Trophoblast cell (in vitro differentiated cells and primary cell): ENCODE measurements around the gene BCL11A.
A peak's percentile ranks its signal among the peaks of the same experiment; 100 is the strongest.

Source experiments
- DNase-seq, 2 donors: peaks; one replicate each; pipeline ENCODE4 v3.0.0-alpha.2; 2016
- H2AFZ ChIP-seq: 2 replicates; pipeline ENCODE4 v1.6.1; 2013; ENCODE audit warnings: low read length, moderate library complexity, mild to moderate bottlenecking; ENCODE audit not compliant: insufficient read depth, poor library complexity
- H2AK5ac ChIP-seq: 2 replicates; pipeline ENCODE4 v1.6.1; 2013; ENCODE audit warnings: mild to moderate bottlenecking, low read length
- H2BK120ac ChIP-seq: 2 replicates; pipeline ENCODE4 v1.6.1; 2013; ENCODE audit warnings: low read length, mild to moderate bottlenecking, moderate library complexity; ENCODE audit not compliant: insufficient read depth, poor library complexity
- H2BK12ac ChIP-seq: 2 replicates; pipeline ENCODE4 v1.6.1; 2013; ENCODE audit warnings: mild to moderate bottlenecking, low read length, moderate library complexity
- H2BK5ac ChIP-seq: 2 replicates; pipeline ENCODE4 v1.6.1; 2013; ENCODE audit warnings: low read length, low read depth, moderate library complexity, mild to moderate bottlenecking; ENCODE audit not compliant: poor library complexity
- H3K14ac ChIP-seq: 2 replicates; pipeline ENCODE4 v1.6.1; 2013; ENCODE audit warnings: mild to moderate bottlenecking, low read length
- H3K18ac ChIP-seq: 2 replicates; pipeline ENCODE4 v1.6.1; 2013; ENCODE audit warnings: mild to moderate bottlenecking, low read length
- H3K23ac ChIP-seq: 2 replicates; pipeline ENCODE4 v1.6.1; 2013; ENCODE audit warnings: low read length
- H3K27ac ChIP-seq: 2 replicates; pipeline ENCODE4 v1.5.1; 2013; ENCODE audit warnings: low read depth, mild to moderate bottlenecking, inconsistent platforms, low read length, moderate library complexity
- H3K27me3 ChIP-seq: 2 replicates; pipeline ENCODE4 v1.6.1; 2013; ENCODE audit warnings: inconsistent platforms, mild to moderate bottlenecking, low read length, moderate library complexity; ENCODE audit not compliant: insufficient read depth
- H3K36me3 ChIP-seq, 2 experiments: 1 replicate in 1 of 2; 2 replicates in 1 of 2; pipeline ENCODE4 v1.6.1; 2013; ENCODE audit warnings: low read length in 2 of 2, mild to moderate bottlenecking in 2 of 2, moderate library complexity in 1 of 2; ENCODE audit not compliant: insufficient read depth in 2 of 2, control insufficient read depth in 1 of 2
- H3K4ac ChIP-seq: 2 replicates; pipeline ENCODE4 v1.6.1; 2013; ENCODE audit warnings: low read depth, mild to moderate bottlenecking, low read length, moderate library complexity
- H3K4me1 ChIP-seq, 2 experiments: 1 replicate in 1 of 2; 2 replicates in 1 of 2; pipeline ENCODE4 v1.6.1; 2013; ENCODE audit warnings: low read length in 2 of 2, mild to moderate bottlenecking in 2 of 2, moderate library complexity in 1 of 2; ENCODE audit not compliant: insufficient read depth in 2 of 2, control insufficient read depth in 1 of 2
- H3K4me2 ChIP-seq: 2 replicates; pipeline ENCODE4 v1.6.1; 2013; ENCODE audit warnings: inconsistent platforms, mild to moderate bottlenecking, low read length, moderate library complexity
- H3K4me3 ChIP-seq: 2 replicates; pipeline ENCODE4 v1.5.1; 2013; ENCODE audit warnings: mild to moderate bottlenecking, low read depth, low read length, inconsistent platforms
- H3K79me1 ChIP-seq: one replicate; pipeline ENCODE4 v1.6.1; 2013; ENCODE audit warnings: low read length
- H3K79me2 ChIP-seq: 2 replicates; pipeline ENCODE4 v1.6.1; 2013; ENCODE audit warnings: low read length, mild to moderate bottlenecking; ENCODE audit not compliant: control insufficient read depth, insufficient read depth, poor library complexity
- H3K9ac ChIP-seq: 2 replicates; pipeline ENCODE4 v1.6.1; 2013; ENCODE audit warnings: mild to moderate bottlenecking, low read length
- H3K9me3 ChIP-seq: 2 replicates; pipeline ENCODE4 v1.6.1; 2013; ENCODE audit warnings: low read depth, mild to moderate bottlenecking, control low read depth, inconsistent platforms, low read length; ENCODE audit not compliant: insufficient read depth
- H4K12ac ChIP-seq: 2 replicates; pipeline ENCODE4 v1.6.1; 2013; ENCODE audit warnings: low read depth, mild to moderate bottlenecking, low read length, moderate library complexity
- H4K8ac ChIP-seq: 2 replicates; pipeline ENCODE4 v1.6.1; 2013; ENCODE audit warnings: low read depth, mild to moderate bottlenecking, low read length, moderate library complexity
- H4K91ac ChIP-seq: one replicate; pipeline ENCODE4 v1.6.1; 2013; ENCODE audit warnings: low read depth, mild to moderate bottlenecking, low read length, moderate library complexity
- WGBS: extraction: QIAGEN DNeasy Blood & Tissue Kit; methylation state at CpG from one replicate; pipeline ENCODE4 v1.1.7; 2013; ENCODE audit warnings: missing lambda C conversion rate; ENCODE audit not compliant: insufficient read length, insufficient coverage; ENCODE audit errors: extremely low coverage; 5-methylcytosine and 5-hydroxymethylcytosine counted together

Gene BCL11A

DNA sequence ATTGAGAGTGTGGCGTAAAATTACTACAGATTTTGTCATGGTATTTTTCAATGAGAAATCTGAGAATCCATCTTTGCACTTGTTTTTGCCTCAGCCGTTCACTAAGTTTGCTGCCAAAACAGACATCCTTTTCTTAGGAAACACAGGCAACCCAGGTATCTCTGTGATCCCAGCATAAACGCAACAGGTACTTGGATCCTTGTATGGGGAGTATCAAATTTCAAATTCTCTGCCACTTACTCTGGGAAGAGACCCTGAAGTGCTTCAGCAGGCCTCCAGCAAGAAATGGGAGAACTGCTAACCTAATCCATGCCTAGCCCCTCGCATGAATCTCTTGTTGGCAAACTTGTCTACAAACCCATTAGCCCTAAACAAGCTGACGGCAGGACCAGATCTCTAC is 83.1 kb downstream of the BCL11A start:
- Histone ChIP-seq H3K14ac (no peak overlapping the region), H3K23ac (no peak overlapping the region), H3K4me2 (no peak overlapping the region), H2AFZ (no peak overlapping the region), H3K9me3 (peaks cover 7% of the 10 kb centered on the region), H2BK120ac (no peak overlapping the region), H3K27me3 (no peaks in the 10 kb centered on the region), H3K4me3 (no peak overlapping the region), H3K9ac (no peak overlapping the region), H2BK12ac (no peak overlapping the region), H3K4ac (no peak overlapping the region), H4K12ac (no peak overlapping the region), H3K79me2 (no peaks in the 10 kb centered on the region), H2BK5ac (no peak overlapping the region), H3K4me1 (peaks cover 2% of the 10 kb centered on the region in 2 experiments), H4K8ac (no peak overlapping the region), H2AK5ac (no peak overlapping the region), H4K91ac (no peak overlapping the region), H3K79me1 (no peaks in the 10 kb centered on the region), H3K18ac (no peak overlapping the region), H3K27ac (no peak overlapping the region), H3K36me3 (peaks cover 0 to 7% of the 10 kb centered on the region in 2 experiments)
- no peak for DNase-seq
- no CpG with 5 or more reads among the region's 5 CpGs for WGBS

DNA sequence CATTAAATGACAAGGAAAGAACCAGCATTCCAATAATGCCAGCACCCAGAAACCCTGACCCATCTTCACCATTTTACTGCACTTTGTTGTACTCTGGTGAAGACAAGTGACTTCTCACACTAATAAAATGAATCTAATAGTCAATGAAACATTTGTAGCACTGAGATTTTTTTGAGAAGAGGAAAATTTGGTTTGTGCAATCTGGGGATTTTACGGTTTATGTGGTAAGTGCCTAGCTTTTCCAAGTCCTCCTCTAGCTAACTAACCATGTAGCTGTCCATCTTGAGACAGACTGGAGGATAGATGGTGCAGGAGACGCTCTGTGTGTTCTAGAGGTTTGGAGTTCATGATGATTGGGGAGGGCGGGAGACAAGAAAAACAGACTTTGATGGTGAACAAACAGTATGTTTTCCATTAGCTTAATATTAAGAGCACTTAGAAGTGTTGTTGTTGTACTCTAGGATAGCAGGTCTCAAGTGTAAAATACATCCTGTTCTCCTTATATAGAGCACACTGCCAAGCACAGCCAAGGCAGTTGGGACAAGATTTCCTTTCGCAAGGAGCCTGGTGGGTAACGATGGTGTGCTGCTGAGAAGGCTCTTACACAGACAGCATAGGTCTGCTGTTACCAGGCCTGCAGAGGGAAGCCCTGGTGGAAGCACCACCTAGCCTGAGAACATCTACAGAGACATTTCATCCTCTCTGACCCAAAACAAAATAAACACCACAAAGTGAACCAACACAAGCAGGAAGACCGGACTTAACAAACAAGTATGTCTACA is 83.7 kb downstream of the BCL11A start:
- DNase-seq, result no peak
- H3K9ac ChIP-seq, result no peak overlapping the region

DNA sequence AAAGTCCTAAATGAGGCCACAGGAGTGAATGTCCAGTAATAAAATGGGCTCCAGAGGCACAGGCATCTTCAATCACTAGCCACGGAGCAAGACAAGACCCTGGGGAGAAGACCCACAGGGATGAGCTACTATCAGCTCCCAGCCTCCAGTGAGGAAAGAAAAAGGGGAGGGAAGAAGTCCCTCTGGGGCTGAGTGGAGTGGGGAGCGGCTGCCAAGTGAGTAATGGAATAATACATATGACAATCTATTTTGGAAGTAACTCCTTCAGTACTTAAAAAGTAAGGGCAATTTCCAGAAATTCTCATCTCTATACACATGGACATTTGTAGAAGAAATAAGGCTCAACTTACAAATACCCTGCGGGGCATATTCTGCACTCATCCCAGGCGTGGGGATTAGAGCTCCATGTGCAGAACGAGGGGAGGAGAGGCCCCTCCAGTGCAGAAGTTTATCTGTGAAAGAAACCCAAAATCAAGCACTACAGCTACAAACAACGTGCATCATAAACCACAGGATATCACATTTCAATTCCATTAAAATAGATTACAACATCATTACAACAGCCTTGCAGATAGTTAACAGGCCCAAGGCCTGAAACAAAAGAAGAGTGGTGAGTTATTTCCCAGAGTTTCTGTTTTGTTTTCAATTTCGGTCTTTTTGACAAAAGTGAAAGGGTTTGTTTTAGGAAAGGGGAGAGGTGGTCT is 84.9 kb downstream of the BCL11A start:
- Histone ChIP-seq H3K27me3 (no peaks in the 10 kb centered on the region), H2BK120ac (no peak overlapping the region)
- no CpG with 5 or more reads among the region's 7 CpGs for WGBS

More for the DNA sequence above, 83.7 kb downstream of the BCL11A start:
- no peaks in the 10 kb centered on the region for H3K79me1 ChIP-seq
- no peak overlapping the region for H3K27ac ChIP-seq
- H2BK120ac ChIP-seq, result no peak overlapping the region
- no peak overlapping the region for H3K14ac ChIP-seq
- H3K27me3 ChIP-seq, result no peaks in the 10 kb centered on the region
- H4K91ac ChIP-seq, result no peak overlapping the region
- no peak overlapping the region for H3K4me2 ChIP-seq
- H2AK5ac ChIP-seq, result no peak overlapping the region
- H3K36me3 ChIP-seq, result peaks cover 0 to 7% of the 10 kb centered on the region in 2 experiments
- no peak overlapping the region for H3K23ac ChIP-seq
- H3K4ac ChIP-seq, result no peak overlapping the region
- peaks cover 2% of the 10 kb centered on the region in 2 experiments for H3K4me1 ChIP-seq
- no peak overlapping the region for H3K18ac ChIP-seq
- no peak overlapping the region for H3K4me3 ChIP-seq
- peaks cover 7% of the 10 kb centered on the region for H3K9me3 ChIP-seq
- no peak overlapping the region for H2AFZ ChIP-seq
- H2BK12ac ChIP-seq, result no peak overlapping the region
- no peak overlapping the region for H2BK5ac ChIP-seq
- no peaks in the 10 kb centered on the region for H3K79me2 ChIP-seq
- WGBS, result no CpG with 5 or more reads among the region's 6 CpGs
- H4K8ac ChIP-seq, result no peak overlapping the region
- H4K12ac ChIP-seq, result no peak overlapping the region

DNA sequence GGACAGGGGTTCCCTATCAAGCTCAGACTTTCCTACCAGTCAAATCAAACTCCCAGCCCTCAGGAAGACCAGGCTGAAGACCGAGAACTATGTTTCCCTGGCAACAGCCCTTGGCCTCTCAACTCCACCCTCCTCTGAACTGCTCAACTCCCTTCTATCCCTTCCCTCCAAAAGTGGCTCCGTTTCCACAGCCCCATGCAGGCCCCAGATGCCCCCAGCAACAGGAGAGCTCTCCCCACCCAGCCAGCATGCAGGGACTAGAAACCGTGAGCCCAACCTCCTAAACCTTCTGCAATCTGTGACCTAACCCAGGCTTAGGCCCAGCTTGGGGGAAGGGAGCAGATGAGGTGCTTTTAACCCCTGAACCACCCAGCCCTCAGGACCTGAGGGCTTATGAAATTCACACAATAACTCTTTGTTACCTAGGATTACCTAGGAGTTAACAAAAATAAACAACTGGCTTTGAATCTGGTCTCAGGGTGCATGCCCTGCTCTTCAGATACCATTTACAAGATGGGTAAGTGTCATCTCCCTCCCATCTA is 87.2 kb downstream of the BCL11A start:
- Histone ChIP-seq H4K8ac (no peak overlapping the region), H3K79me1 (no peaks in the 10 kb centered on the region), H3K23ac (no peak overlapping the region), H3K36me3 (peaks cover 8 to 17% of the 10 kb centered on the region in 2 experiments), H2AFZ (no peak overlapping the region), H4K12ac (no peak overlapping the region), H3K14ac (no peak overlapping the region), H3K4me3 (no peak overlapping the region), H2BK120ac (no peak overlapping the region), H3K9me3 (peaks cover 9% of the 10 kb centered on the region), H3K18ac (peak overlapping the region; percentile 48), H3K4me2 (no peak overlapping the region), H2AK5ac (no peak overlapping the region), H3K9ac (no peak overlapping the region), H4K91ac (no peak overlapping the region), H3K27ac (no peak overlapping the region), H3K27me3 (no peaks in the 10 kb centered on the region), H2BK12ac (no peak overlapping the region), H2BK5ac (no peak overlapping the region), H3K4ac (no peak overlapping the region), H3K4me1 (peaks cover 2% of the 10 kb centered on the region in 2 experiments), H3K79me2 (no peaks in the 10 kb centered on the region)
- DNase-seq, result no peak
- no CpG with 5 or more reads among the region's 3 CpGs for WGBS

More for the DNA sequence above, 84.9 kb downstream of the BCL11A start:
- Histone ChIP-seq H2AFZ (no peak overlapping the region), H3K36me3 (peaks cover 0 to 7% of the 10 kb centered on the region in 2 experiments), H3K9me3 (peaks cover 7% of the 10 kb centered on the region), H4K12ac (no peak overlapping the region), H3K4me2 (no peak overlapping the region), H3K4me3 (no peak overlapping the region), H3K79me2 (no peaks in the 10 kb centered on the region), H3K27ac (no peak overlapping the region), H4K8ac (no peak overlapping the region), H3K4ac (no peak overlapping the region), H2AK5ac (no peak overlapping the region), H4K91ac (no peak overlapping the region), H3K9ac (no peak overlapping the region), H3K18ac (no peak overlapping the region), H3K4me1 (peaks cover 2% of the 10 kb centered on the region in 2 experiments), H3K14ac (no peak overlapping the region), H2BK12ac (no peak overlapping the region), H2BK5ac (no peak overlapping the region), H3K23ac (no peak overlapping the region), H3K79me1 (no peaks in the 10 kb centered on the region)
- no peak for DNase-seq
